Ascending aorta (tissue), 2 donors: ENCODE measurements around the gene SNAPIN. TPM values are rescaled to one million over a fixed set of nuclear protein-coding genes. Genes with fewer than 3 reads are reported as not detected.

Experiments
- DNase-seq, 2 donors: peaks; one replicate each; pipeline ENCODE4 v3.0.0-alpha.2; 2019; ENCODE audit warnings: low spot score in 2 of 2
- H3K27ac ChIP-seq, 2 donors: fragments of 200-600 bp; sonication (generic); one replicate each; pipeline ENCODE4 v1.5.1; 2016 to 2017; ENCODE audit warnings: mild to moderate bottlenecking in 1 of 2
- H3K27me3 ChIP-seq: fragments of 200-600 bp; sonication (generic); one replicate; pipeline ENCODE4 v1.5.1; 2017
- H3K36me3 ChIP-seq, 2 donors: fragments of 200-600 bp; sonication (generic); one replicate each; pipeline ENCODE4 v1.5.1; 2016
- H3K4me1 ChIP-seq, 2 donors: fragments of 200-600 bp; sonication (generic); one replicate each; pipeline ENCODE4 v1.5.1; 2016 to 2017; ENCODE audit warnings: mild to moderate bottlenecking in 1 of 2
- H3K4me3 ChIP-seq, 2 donors: fragments of 200-600 bp; sonication (generic); one replicate each; pipeline ENCODE4 v1.5.1; 2016 to 2017; ENCODE audit warnings: mild to moderate bottlenecking in 1 of 2
- H3K9me3 ChIP-seq, 2 donors: fragments of 200-600 bp; sonication (generic); one replicate each; pipeline ENCODE4 v1.5.1; 2016
- intact Hi-C: fragments of 100-400 bp; cut with DNase I; formaldehyde crosslinking; loops from one replicate; pipeline ENCODE4 v1.15.1; 2023
- total RNA-seq: library from RNA; depleted of rRNA; stranded (reverse); fragments of >200 nt; gene quantifications from one replicate; pipeline ENCODE4 v1.1.0, GENCODE V29; 2016
- TF ChIP-seq, protein P1 (sequence below), 3 experiments: fragments of 200-600 bp in 2 of 3; fragments of 450-650 bp in 1 of 3; sonication (generic) in 2 of 3; IDR thresholded peaks; one replicate each; pipeline ENCODE4 v1.5.1; 2016 to 2019; ENCODE audit warnings: antibody characterized with exemption in 3 of 3, mild to moderate bottlenecking in 1 of 3, moderate library complexity in 1 of 3

Gene SNAPIN
- total RNA-seq, 1 donor from 2014 or later: 61.0 TPM

DNA sequence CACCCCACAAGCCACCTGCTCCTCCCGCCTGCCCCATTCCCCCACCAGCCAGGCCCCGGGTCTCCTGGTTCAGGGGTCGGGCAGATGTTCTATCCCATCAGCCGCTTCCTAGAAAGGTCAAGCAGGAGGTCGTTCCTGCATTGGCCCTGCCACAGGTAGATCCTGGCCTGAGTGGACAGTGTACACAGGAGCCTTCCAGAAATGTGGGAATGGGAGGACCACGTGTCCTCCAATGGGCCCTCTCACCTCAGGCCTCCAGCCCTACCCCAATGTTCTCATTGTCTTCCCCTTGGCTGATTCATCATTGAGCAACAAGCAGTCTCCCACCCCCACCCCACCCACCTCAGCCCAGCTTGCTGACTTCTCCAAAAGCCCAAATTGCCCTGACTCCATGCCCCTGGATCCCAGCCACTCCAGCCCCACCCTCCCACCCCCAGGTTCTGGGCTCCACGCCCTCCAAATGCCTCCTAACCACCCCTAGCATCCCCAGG, 47.6 kb upstream of the SNAPIN start:
- TF ChIP-seq, protein P1, sequence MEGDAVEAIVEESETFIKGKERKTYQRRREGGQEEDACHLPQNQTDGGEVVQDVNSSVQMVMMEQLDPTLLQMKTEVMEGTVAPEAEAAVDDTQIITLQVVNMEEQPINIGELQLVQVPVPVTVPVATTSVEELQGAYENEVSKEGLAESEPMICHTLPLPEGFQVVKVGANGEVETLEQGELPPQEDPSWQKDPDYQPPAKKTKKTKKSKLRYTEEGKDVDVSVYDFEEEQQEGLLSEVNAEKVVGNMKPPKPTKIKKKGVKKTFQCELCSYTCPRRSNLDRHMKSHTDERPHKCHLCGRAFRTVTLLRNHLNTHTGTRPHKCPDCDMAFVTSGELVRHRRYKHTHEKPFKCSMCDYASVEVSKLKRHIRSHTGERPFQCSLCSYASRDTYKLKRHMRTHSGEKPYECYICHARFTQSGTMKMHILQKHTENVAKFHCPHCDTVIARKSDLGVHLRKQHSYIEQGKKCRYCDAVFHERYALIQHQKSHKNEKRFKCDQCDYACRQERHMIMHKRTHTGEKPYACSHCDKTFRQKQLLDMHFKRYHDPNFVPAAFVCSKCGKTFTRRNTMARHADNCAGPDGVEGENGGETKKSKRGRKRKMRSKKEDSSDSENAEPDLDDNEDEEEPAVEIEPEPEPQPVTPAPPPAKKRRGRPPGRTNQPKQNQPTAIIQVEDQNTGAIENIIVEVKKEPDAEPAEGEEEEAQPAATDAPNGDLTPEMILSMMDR (IDR thresholded peaks at IDR 0.05): no peak
- peak overlapping the region; percentile 53 to 75 for H3K4me3 ChIP-seq
- H3K27me3 ChIP-seq: no peaks in the 10 kb centered on the region
- peak overlapping the region; percentile 90 to 96 for H3K27ac ChIP-seq
- intact Hi-C loops: loop anchor here (10.0 kb wide), 1 partner anchor 256 kb away; the partner anchor contains the start of gene S100A9
- peaks cover 14 to 20% of the 10 kb centered on the region in 2 donors for H3K36me3 ChIP-seq
- peaks cover 7 to 38% of the 10 kb centered on the region in 2 donors for H3K4me1 ChIP-seq
- no peak for DNase-seq
- H3K9me3 ChIP-seq: no peaks in the 10 kb centered on the region

DNA sequence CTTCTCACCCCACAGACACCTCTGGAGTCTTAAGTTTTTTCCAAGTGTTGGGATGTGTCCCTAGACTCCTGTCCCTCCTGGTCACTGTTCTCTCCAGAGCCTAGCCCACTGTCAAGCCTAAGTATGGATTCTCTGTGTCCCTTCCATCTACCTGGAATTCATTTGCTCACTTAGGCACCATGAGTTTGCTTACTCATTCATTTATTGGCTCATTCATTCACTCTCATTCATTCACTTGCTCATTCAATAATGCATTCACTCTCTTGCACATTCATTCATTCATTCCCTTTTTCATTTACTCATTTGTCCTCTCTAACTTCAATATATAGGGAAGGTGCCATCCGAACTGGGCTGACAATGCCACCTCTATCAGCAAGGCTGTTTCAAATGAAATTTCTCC, 47.1 kb upstream of the SNAPIN start:
- no peaks in the 10 kb centered on the region for H3K27me3 ChIP-seq
- TF ChIP-seq, protein P1 (IDR thresholded peaks at IDR 0.05): no peak
- peak overlapping the region; percentile 90 to 96 for H3K27ac ChIP-seq
- H3K4me1 ChIP-seq: peaks cover 7 to 41% of the 10 kb centered on the region in 2 donors
- H3K9me3 ChIP-seq: no peaks in the 10 kb centered on the region
- no peak for DNase-seq
- H3K36me3 ChIP-seq: peaks cover 14 to 15% of the 10 kb centered on the region in 2 donors
- intact Hi-C loops: loop anchor here (10.0 kb wide), 1 partner anchor 257 kb away; the partner anchor contains the start of gene S100A9
- peak overlapping the region; percentile 53 to 75 for H3K4me3 ChIP-seq

DNA sequence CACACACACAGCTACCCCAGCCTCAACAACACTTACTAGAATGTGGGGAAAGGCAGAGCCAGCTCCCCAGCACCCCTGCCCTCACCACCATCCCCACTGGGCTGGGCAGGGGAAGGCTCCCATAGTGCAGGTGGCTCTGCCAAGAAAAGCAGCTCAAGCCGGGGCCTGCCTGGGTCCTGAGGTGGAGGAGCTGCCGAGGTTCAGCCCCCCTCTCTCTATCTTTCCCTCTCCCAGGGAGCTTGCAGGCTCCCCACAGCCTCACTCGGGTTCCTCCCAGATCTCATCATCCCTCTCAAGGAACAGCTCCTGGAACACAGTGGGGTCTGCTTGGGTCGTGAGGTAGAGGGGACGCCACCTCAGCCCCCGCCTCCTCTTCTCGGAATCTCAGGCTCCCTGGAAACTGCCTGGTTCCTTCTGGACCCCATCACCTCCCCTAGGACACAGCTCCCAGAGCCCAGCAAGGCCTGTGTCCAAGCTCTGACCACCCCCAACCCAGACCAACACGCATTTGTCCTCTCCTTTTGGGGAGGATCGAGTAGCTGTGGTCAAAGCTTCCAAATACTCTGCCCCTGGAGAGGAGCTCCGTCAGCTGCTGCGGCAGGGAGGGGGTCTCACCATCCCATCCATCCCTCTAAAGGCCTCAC, 46.3 kb upstream of the SNAPIN start:
- H3K27me3 ChIP-seq: no peaks in the 10 kb centered on the region
- intact Hi-C loops: loop anchor here (2.0 to 10.0 kb wide), 2 partner anchors 15 to 257 kb away; partner anchors contain the start of genes S100A13 and S100A9
- H3K4me3 ChIP-seq: peak overlapping the region; percentile 53 to 75
- H3K36me3 ChIP-seq: peaks cover 6% of the 10 kb centered on the region in 2 donors
- no peaks in the 10 kb centered on the region for H3K9me3 ChIP-seq
- DNase-seq: no peak
- H3K4me1 ChIP-seq: peaks cover 7 to 42% of the 10 kb centered on the region in 2 donors
- TF ChIP-seq, protein P1 (IDR thresholded peaks at IDR 0.05): no peak
- H3K27ac ChIP-seq: peak overlapping the region; percentile 90 to 96

DNA sequence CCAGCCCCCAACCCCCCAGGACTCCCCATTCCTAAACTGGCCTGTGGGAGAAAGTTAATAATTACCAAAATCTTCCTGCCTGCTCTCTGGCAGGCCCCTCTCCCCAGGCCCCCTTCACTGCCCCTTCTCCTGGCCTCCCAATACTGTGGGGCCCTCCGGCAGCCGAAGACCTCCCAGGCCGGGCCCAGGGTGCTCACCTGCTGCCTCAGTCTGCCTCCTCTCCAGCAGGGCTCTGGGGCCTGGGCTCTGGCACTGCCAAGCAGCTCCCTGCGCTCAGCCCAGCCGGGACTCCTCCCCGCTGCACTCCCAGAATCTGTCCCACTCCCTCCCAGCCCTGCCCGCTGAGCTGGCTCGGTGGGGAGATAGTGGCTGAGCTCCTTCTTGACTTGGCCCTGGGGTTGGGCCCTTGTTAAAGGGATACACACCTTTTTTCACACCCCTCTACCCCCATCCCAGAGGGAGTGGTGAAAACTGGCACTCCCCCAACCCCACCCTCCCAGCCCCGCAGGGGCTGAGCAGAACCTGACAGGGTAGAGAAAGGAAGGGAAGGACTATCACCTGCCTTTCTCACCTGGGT, 45.7 kb upstream of the SNAPIN start, which contains the start of gene S100A16:
TSS of gene S100A16 (minus strand) at position 383 of the 577 bp plus-strand sequence. CDS start 4,986 bp downstream, outside the sequence.
- Histone ChIP-seq H3K36me3 (peaks cover 0 to under 1% of the 10 kb centered on the region in 2 donors), H3K4me1 (peaks cover 7 to 42% of the 10 kb centered on the region in 2 donors), H3K4me3 (peak within 1 kb of the TSS; percentile 53 to 75), H3K27ac (peak within 1 kb of the TSS; percentile 90 to 96), H3K9me3 (no peaks in the 10 kb centered on the region), H3K27me3 (no peaks in the 10 kb centered on the region)
- TF ChIP-seq, protein P1 (IDR thresholded peaks at IDR 0.05): no peak
- intact Hi-C loops: loop anchor here (2.0 to 10.0 kb wide), 2 partner anchors 14 to 258 kb away; partner anchors contain the start of genes S100A13 and S100A9
- DNase-seq: peak in 1 of 2 donors; percentile 90

DNA sequence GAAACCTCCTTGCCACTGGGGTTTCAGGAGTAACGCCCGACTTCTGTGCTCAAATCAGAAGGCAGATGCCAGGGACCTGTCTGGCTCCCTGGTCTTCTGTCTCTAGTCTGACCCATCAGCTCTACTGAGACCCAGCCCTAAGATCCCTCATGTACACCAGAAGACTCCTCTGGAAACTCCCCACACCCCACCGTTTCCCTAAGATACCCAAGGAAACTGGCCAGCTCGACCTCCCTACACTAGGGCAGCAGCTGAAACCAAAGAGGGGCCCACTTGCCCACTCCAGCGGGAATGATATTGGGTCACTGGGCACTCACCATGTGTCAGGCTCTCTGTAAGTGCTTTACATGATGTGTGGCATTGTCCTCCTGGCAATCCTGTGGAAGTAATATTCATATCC, 45.1 kb upstream of the SNAPIN start:
- DNase-seq: no peak
- Histone ChIP-seq H3K4me1 (peaks cover 6 to 38% of the 10 kb centered on the region in 2 donors), H3K4me3 (peak overlapping the region; percentile 53 to 75), H3K27ac (peak overlapping the region; percentile 90 to 96), H3K36me3 (no peaks in the 10 kb centered on the region), H3K9me3 (no peaks in the 10 kb centered on the region), H3K27me3 (no peaks in the 10 kb centered on the region)
- intact Hi-C loops: loop anchor here (2.0 to 10.0 kb wide), 2 partner anchors 13 to 259 kb away; partner anchors contain the start of genes S100A13 and S100A9
- TF ChIP-seq, protein P1 (IDR thresholded peaks at IDR 0.05): no peak
